ENCODE data around the gene RIC3. TPM values are rescaled to one million over a fixed set of nuclear protein-coding genes. Genes with fewer than 3 reads are reported as not detected.

Gene RIC3
- total and polyA plus RNA-seq, 2 experiments from 2014 or later: 3.2 to 3.6 TPM

DNA sequence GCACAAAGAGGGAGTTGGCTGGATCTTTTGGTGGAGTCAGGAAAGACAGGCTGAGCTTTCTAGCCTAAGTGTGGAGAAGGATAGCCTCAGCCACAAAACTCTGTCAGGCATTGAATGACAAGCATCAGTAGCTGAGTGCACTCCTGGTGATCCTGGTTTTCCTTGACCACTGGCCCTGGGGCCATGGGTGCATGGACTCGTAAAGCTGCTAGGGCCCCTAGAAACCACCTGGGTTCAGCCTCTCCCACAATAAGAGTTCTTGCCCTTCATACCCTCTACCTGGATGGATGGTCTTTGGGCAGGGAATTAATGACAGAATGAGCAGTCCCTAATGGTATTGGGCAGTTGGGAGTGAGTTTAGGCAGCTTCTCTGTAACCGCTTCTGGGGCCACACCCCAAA is 64.9 kb downstream of the RIC3 start:
- Histone ChIP-seq H2AFZ (no peak overlapping the region), H3K4me1 (ENCODE audit: insufficient read depth) (no peaks in the 10 kb centered on the region), H3K4me3 (no peak overlapping the region), H3K27me3 (no peaks in the 10 kb centered on the region), H3K9me2 (replicated peaks; ENCODE audit: insufficient read depth) (no peaks in the 10 kb centered on the region), H3K79me2 (no peaks in the 10 kb centered on the region), H3K36me3 (replicated peaks; ENCODE audit: insufficient read depth, low read depth) (no peaks in the 10 kb centered on the region), H3K27ac (no peak overlapping the region), H4K20me1 (ENCODE audit: insufficient read depth, poor library complexity, severe bottlenecking) (no peaks in the 10 kb centered on the region), H3K9me3 (ENCODE audit: low read depth) (no peaks in the 10 kb centered on the region), H3K4me2 (no peak overlapping the region)
- 94% methylated on average over 2 of the region's 2 CpGs for WGBS (ENCODE audit: low lambda C conversion rate, missing lambda C conversion rate)
- peak; percentile 1 for DNase-seq (ENCODE audit: low spot score)
- TF ChIP-seq EZH2 (IDR thresholded peaks at IDR 0.05; ENCODE audit: borderline replicate concordance) (no peak), EZH2phosphoT487 (IDR thresholded peaks at IDR 0.05; ENCODE audit: low read depth, severe bottlenecking, unreplicated experiment) (no peak)
- TF ChIP-seq, protein P1, sequence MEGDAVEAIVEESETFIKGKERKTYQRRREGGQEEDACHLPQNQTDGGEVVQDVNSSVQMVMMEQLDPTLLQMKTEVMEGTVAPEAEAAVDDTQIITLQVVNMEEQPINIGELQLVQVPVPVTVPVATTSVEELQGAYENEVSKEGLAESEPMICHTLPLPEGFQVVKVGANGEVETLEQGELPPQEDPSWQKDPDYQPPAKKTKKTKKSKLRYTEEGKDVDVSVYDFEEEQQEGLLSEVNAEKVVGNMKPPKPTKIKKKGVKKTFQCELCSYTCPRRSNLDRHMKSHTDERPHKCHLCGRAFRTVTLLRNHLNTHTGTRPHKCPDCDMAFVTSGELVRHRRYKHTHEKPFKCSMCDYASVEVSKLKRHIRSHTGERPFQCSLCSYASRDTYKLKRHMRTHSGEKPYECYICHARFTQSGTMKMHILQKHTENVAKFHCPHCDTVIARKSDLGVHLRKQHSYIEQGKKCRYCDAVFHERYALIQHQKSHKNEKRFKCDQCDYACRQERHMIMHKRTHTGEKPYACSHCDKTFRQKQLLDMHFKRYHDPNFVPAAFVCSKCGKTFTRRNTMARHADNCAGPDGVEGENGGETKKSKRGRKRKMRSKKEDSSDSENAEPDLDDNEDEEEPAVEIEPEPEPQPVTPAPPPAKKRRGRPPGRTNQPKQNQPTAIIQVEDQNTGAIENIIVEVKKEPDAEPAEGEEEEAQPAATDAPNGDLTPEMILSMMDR (IDR thresholded peaks at IDR 0.05; ENCODE audit: poor library complexity): no peak

DNA sequence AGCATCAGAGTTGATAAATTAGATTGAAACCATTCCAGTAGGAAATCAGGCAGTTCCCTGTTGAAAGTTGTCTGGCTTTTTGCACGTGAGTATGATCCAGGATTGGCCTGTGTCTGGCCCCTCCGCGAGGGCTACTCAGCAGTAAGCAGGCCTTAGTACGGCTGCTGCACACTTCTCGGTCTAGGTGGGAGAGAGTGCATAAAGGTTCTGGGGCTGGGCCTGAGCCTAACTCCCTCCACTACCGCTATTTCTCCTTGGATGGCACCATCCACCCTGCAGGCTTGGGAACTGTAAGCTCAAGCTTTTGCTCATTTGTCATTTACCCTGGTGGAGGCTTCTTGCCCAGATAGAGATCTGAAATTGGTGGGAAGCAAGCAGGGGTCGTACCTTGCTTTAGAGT is 65.9 kb downstream of the RIC3 start:
- no peaks in the 10 kb centered on the region for H3K4me1 ChIP-seq (ENCODE audit: insufficient read depth)
- TF ChIP-seq EZH2 (IDR thresholded peaks at IDR 0.05; ENCODE audit: borderline replicate concordance): no peak
- no peak for TF ChIP-seq EZH2phosphoT487 (IDR thresholded peaks at IDR 0.05; ENCODE audit: low read depth, severe bottlenecking, unreplicated experiment)
- TF ChIP-seq, protein P1 (IDR thresholded peaks at IDR 0.05; ENCODE audit: poor library complexity): no peak
- no peaks in the 10 kb centered on the region for H4K20me1 ChIP-seq (ENCODE audit: insufficient read depth, poor library complexity, severe bottlenecking)
- no peaks in the 10 kb centered on the region for H3K79me2 ChIP-seq
- H3K36me3 ChIP-seq (replicated peaks; ENCODE audit: insufficient read depth, low read depth): no peaks in the 10 kb centered on the region
- no peak overlapping the region for H2AFZ ChIP-seq
- no peaks in the 10 kb centered on the region for H3K27me3 ChIP-seq
- no peak for DNase-seq (ENCODE audit: low spot score)
- no peaks in the 10 kb centered on the region for H3K9me2 ChIP-seq (replicated peaks; ENCODE audit: insufficient read depth)
- no peak overlapping the region for H3K4me2 ChIP-seq
- WGBS (ENCODE audit: low lambda C conversion rate, missing lambda C conversion rate): 96% methylated on average over 7 of the region's 7 CpGs
- no peaks in the 10 kb centered on the region for H3K9me3 ChIP-seq (ENCODE audit: low read depth)
- no peak overlapping the region for H3K4me3 ChIP-seq
- H3K27ac ChIP-seq: no peak overlapping the region

DNA sequence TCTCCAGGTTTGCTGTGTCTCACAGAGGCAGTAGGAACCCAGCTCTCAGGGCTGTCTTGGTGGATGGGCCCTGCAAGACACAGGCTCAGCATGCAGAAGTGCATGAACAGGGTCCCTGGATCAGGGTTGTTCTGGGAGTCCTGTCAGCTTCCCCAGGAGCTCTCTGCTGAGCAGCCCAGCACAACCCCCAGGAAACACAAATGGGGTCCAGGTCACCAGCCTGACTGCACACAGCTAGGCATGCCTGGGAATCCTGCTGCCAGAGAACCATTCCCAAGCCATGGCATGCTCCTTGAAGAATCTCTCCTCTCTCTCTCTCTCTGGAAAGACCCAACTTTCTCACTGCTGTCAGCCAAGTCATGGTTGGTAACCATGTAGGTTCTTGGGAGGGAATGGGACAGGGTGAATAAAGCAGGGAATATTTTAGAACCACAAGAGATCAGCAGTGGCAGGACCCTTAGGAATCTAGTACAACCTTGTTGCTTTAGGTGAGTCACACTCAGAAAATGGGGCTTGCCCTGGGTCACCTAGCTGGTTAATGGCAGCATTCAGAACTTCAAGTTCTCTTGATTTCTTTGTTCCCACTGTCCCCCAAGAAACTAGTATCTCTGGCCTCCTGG is 66.4 kb downstream of the RIC3 start:
- H3K79me2 ChIP-seq: no peaks in the 10 kb centered on the region
- no peaks in the 10 kb centered on the region for H3K36me3 ChIP-seq (replicated peaks; ENCODE audit: insufficient read depth, low read depth)
- H3K4me2 ChIP-seq: no peak overlapping the region
- H2AFZ ChIP-seq: no peak overlapping the region
- no peak overlapping the region for H3K4me3 ChIP-seq
- no peaks in the 10 kb centered on the region for H3K4me1 ChIP-seq (ENCODE audit: insufficient read depth)
- no peak overlapping the region for H3K27ac ChIP-seq
- no peaks in the 10 kb centered on the region for H3K27me3 ChIP-seq
- no peaks in the 10 kb centered on the region for H4K20me1 ChIP-seq (ENCODE audit: insufficient read depth, poor library complexity, severe bottlenecking)
- TF ChIP-seq, protein P1 (IDR thresholded peaks at IDR 0.05; ENCODE audit: poor library complexity): no peak
- no peak for TF ChIP-seq EZH2 (IDR thresholded peaks at IDR 0.05; ENCODE audit: borderline replicate concordance)
- no peaks in the 10 kb centered on the region for H3K9me2 ChIP-seq (replicated peaks; ENCODE audit: insufficient read depth)
- no peak for DNase-seq (ENCODE audit: low spot score)
- no peaks in the 10 kb centered on the region for H3K9me3 ChIP-seq (ENCODE audit: low read depth)

DNA sequence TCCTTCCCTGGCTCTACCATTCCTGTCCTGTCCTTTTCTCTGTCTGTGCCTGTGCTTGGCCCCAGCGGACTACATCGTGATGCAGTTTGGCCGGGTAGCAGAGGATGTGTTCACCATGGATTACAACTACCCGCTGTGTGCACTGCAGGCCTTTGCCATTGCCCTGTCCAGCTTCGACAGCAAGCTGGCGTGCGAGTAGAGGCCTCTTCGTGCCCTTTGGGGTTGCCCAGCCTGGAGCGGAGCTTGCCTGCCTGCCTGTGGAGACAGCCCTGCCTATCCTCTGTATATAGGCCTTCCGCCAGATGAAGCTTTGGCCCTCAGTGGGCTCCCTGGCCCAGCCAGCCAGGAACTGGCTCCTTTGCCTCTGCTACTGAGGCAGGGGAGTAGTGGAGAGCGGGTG is 67.4 kb downstream of the RIC3 start:
- DNase-seq (ENCODE audit: low spot score): peak; percentile 2
- Histone ChIP-seq H3K4me2 (no peak overlapping the region), H3K27ac (no peak overlapping the region), H3K36me3 (replicated peaks; ENCODE audit: insufficient read depth, low read depth) (no peaks in the 10 kb centered on the region), H3K4me1 (ENCODE audit: insufficient read depth) (no peaks in the 10 kb centered on the region), H3K9me2 (replicated peaks; ENCODE audit: insufficient read depth) (no peaks in the 10 kb centered on the region), H3K4me3 (no peak overlapping the region), H3K27me3 (no peaks in the 10 kb centered on the region), H3K9me3 (ENCODE audit: low read depth) (no peaks in the 10 kb centered on the region), H3K79me2 (no peaks in the 10 kb centered on the region), H2AFZ (no peak overlapping the region), H4K20me1 (ENCODE audit: insufficient read depth, poor library complexity, severe bottlenecking) (no peaks in the 10 kb centered on the region)
- TF ChIP-seq, protein P1 (IDR thresholded peaks at IDR 0.05; ENCODE audit: poor library complexity): no peak
- TF ChIP-seq EZH2 (IDR thresholded peaks at IDR 0.05; ENCODE audit: borderline replicate concordance) (no peak), EZH2phosphoT487 (IDR thresholded peaks at IDR 0.05; ENCODE audit: low read depth, severe bottlenecking, unreplicated experiment) (no peak)
- 93% methylated on average over 11 of the region's 11 CpGs for WGBS (ENCODE audit: low lambda C conversion rate, missing lambda C conversion rate)
